NOMO-1 treated with dmso at 0.1 percent for 144 hours (cell line): ENCODE measurements around the gene SV2A.

ENCODE experiments used
- DNase-seq: peaks from one replicate; lab custom pipeline; 2025; ENCODE audit not compliant: unreplicated experiment; lab: John Stamatoyannopoulos, UW

The SV2A gene

DNA sequence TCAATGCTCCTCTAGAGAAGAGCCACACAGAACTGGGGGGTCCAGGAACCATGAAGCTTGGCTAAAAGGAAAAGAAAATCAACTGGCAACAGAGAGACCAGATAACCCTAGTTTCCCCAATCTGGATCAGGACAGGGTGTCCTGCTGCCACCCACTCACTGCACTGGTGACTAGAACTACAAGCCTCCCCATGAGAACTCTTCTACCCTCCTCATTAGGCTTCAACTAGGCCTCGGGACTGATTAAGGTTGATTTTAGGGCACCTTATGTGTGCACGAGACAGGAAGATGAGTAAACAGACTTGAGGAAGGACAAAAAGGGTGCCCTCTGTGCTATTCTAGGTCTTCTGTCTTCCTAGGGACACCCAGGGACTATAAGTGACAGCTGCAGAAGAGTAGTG is 12.2 kb upstream of the SV2A start:
- DNase-seq: no peak

GRCh38 chr1:149928401-149928724 is 10.7 kb upstream of the SV2A start:
- peak; percentile 36 for DNase-seq

DNA sequence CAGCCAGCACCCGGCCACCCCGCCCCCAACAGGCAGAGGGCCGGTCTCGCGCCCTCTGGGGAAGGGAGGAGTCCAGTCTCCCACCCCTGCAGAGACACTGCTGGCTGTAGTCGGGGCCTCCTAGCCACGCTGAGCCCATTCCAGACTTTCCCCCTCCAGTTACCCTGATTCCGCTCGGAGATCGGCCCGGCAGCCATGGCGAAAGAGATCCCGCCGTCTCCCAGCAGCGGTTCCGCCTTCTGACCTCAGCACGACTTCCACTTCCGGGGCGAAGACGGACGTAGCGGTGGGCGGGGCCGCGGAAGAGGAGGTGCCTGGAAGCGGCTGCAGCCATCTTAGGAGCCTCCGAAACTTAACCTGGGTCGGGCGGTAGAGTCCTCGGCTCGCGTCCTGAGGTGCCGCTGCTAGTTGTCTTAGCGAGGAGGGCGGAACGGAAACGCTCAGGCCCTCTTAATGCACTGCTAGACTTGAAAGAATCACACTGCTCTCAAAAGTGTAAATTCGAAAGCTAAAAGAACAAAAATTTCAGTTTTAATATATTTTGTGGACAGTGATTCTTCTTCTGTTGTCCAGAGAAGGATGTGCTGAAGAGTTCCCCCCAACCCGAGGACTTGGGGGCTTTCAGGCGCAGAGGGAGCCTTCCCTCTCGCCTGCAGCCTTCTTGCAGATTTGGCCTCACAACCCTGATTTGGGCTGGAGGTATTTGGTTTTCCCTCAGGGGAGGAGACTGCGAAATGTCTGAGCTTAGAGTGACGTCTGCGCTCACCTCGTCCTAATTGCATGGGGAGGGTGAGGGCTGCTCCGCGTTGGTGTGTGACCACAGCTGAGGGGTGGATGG is 10.1 kb upstream of the SV2A start, which contains the start of gene SF3B4:
SF3B4 (minus strand) TSS at position 241 of the 838 bp plus-strand sequence; CDS start at position 197, 44 bp downstream.
- peak; percentile 97 for DNase-seq

DNA sequence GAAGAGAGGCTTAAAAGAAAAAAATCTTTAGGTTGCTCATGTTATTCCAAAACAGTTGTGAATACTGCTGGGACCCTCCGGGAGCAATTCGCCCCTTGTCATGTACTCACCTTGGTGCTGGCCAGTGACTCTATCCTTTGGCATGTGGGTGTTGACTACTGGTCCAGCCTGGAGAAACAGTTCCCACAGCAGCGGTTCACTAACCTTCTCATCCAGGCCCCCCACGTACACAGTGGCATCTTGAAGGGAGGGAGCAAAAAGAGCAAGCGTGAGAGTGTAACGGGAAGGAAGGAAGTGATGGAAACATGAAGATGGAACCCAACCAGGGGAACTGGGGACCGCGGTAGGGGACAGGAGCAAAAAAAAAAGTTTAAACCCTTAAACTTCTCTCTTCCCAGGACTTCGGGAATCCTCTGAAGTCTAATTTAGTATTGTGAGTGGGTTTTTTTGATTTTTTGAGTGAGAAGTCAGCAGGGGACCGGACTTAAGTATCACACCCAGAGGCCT is 9.5 kb upstream of the SV2A start:
- DNase-seq: no peak

DNA sequence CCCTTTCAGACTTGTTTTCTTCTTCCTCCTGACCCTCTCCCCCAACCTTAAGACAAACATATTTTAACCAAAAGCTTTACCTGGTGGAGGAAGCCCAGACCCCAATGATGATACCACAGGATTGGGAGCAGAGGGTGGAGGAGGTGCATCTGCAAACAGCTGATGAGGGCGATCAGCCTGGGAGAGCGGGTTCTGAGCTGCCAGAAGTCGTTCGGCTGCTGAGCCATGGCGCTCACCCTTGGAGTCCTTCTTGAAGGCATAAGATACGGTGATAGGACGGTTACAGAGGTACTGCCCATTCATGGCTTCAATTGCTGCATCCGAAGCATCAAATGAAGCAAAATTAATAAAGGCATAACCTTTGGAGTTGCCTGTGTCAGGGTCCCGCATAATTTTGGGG is 8.7 kb upstream of the SV2A start:
- no peak for DNase-seq

DNA sequence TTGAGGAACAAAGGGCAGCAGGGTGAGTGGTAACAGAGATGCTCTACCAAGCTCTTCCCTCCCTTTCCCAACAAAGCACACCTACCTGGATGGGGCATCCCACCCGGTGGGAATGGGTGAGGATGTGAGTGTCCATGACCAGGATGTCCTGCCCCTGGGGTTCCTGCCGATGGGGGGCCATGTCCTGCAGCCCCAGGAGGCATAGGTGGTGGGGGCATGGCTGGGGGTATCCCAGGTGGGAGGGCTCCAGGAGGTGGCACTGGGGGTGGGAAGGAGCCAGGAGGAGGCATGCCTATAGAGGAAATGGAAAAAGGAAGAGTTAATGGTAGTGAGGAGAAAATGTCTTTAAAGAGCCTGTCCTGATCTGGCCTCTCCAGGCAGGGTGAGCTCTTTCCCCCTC is 8.1 kb upstream of the SV2A start:
- DNase-seq: no peak

GRCh38 chr1:149925345-149925744 is 7.7 kb upstream of the SV2A start:
- no peak for DNase-seq

- DNase-seq: no peak
Observed at GRCh38 chr1:149923626-149924025, 6.0 kb upstream of the SV2A start.

GRCh38 chr1:149916898-149917252 is 769 bp downstream of the SV2A start:
- DNase-seq: no peak

GRCh38 chr1:149916193-149916897 is 1.3 kb downstream of the SV2A start:
- DNase-seq: no peak

DNA sequence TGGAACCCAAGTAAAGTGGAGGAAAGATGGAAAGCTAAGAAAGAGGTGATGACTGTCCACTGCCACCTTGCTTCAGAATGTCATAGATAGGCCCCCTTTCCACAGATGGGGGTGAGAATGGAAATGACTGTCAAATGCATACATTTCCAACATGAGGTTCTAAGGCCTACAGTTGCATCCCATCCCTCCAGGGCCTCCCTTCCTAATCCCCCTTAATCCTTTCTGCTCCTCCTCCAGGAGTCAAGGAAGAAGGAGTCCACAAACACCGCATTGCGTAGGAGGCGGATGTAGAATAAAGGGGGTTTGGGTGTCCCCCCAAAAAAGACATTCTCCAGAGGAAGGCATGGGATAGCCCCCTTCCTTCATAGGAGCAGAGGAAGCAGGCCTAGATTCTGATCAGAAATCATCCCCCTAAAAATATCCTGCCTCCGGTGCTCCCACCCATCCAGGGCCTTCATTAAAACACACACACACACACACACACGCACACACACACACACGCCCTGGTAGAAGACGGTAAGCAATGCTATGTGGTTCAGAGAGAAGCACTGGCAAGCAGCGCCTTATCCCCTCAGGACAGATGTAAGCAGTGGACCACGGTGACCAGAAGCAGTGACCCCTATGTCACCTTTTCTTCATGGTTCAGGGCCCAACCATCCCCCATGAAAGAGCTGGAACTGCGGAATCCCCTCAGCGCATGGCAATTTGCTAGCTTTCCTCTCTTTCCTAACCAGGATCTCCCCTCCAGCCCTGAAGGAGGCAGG is 2.0 kb downstream of the SV2A start:
- no peak for DNase-seq

- no peak for DNase-seq
Observed at GRCh38 chr1:149914545-149914944, 3.1 kb downstream of the SV2A start.

- DNase-seq: no peak
Observed at GRCh38 chr1:149906570-149907075, 11.0 kb downstream of the SV2A start.

DNA sequence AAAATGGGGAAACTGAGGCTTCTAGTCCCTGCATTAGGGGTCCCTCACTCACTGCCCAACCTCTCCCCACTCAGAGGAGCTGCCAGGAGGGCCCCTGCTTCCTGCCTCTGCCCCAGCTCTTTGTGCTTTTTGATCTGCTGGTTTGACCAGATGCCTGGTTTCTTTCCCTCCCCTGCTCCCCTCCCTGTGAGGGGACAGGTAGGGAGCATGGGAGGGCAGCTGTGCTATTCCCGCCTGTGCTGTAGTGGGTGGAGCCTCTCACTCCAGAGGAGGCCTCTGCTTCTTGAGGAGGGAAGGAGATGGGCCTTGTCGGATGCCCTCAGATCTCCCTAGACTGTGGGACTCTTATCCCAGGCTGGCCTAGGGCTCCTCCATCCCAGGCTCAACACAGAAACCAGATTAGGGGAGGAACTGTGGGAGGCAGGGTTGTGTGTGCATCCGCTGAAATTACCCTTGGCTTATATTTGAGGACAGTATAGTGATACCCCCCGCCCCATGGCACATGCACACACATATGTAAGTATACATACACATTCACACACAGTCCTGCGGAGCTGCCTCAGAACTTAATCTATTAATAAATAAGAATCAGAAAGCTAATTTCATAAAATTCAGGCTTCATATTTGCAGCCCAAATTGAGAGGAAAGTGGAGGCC is 13.7 kb downstream of the SV2A start:
- DNase-seq: no peak

- peak; percentile 80 for DNase-seq
Observed at GRCh38 chr1:149899460-149900284, 18.0 kb downstream of the SV2A start, which contains the start of gene BOLA1. BOLA1 (plus strand) TSS chr1:149899568; CDS start chr1:149900060, 492 bp downstream.

- DNase-seq: no peak
Observed at GRCh38 chr1:149896575-149896974, 21.1 kb downstream of the SV2A start.

- no peak for DNase-seq
Observed at GRCh38 chr1:149888999-149889289, 28.7 kb downstream of the SV2A start.

DNA sequence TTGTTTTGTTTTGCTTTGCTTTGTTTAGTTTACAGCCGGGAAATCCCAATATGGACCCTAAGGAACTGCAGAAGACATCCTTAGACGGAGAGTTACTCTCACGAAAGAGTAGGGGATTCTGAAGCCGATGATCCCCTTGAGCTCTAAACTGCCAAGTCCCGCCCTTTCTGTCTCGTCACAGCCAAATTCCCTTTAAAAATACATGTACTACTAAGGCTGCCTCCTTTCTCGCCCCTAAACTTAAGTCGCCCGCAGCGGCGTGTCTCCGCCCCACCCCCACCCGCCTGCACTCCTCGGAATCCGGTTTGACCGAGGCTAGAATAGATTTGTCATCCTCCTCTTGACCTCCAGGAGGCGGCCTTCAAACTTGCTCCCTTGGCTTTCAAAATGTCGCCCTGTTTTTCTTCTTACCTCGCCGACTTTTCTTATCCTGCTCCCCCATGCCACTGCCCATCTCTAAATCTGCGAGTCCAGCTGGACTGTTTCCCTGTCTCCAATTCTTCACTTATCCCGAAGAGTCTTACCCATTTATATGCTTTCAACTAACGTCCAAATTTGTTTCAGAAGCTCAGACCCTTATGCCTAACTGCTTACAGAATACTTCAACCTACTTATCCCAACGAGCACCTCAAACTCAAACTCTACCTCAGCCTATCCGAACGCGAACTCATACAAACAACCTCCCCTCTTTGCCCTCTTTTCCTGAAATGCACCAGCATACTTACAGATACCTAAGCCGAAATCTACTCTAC is 29.2 kb downstream of the SV2A start:
- DNase-seq: peak; percentile 86

DNA sequence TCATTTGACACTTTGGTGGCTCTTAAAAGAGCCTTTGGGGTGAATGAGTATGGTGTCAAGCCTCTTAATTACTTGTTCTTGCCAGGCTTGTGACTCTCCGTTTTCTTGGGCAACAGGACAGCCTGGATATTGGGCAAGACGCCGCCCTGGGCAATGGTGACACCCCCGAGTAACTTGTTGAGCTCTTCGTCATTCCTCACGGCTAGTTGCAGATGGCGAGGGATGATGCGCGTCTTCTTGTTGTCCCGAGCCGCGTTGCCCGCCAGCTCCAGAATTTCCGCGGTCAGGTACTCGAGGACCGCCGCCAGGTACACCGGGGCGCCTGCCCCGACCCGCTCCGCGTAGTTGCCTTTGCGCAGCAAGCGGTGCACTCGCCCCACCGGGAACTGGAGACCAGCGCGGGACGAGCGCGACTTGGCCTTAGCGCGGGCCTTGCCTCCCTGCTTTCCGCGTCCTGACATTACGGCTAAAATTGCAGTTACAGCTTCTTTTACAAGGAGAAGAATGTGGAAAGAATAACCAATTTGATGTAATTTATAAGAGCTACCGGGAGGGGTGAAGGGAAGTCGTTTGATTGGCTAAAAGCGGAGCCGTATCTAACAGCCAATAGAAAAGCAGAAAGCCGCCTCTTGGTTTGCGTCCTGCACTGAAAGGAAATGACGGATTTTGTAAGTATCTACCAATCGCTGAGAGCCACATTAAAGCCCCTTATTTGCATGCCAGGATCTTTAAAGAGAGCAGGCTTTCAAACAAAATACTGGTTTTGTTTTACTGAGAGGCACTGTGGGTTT is 30.0 kb downstream of the SV2A start:
- peak; percentile 95 for DNase-seq
